GM13977 (cell line): ENCODE data around the gene TFG.

Source experiments
- DNase-seq: peaks from one replicate; pipeline ENCODE4 v3.0.0; 2012; ENCODE audit warnings: low spot score
- in situ Hi-C: fragments of 300-500 bp; cut with MboI; formaldehyde crosslinking; loops from one replicate; pipeline ENCODE4 v1.12.0; 2022; ENCODE audit warnings: low sequenced_read_pairs, low pct_unique_long_range_greater_than_20kb, mixed read lengths, inconsistent platforms; ENCODE audit not compliant: unreplicated experiment
- TF ChIP-seq, protein P1 (sequence below): IDR thresholded peaks from 2 replicates; pipeline ENCODE4 v1.5.1; 2012; ENCODE audit warnings: mild to moderate bottlenecking, control low read depth; ENCODE audit not compliant: insufficient read depth; ENCODE audit errors: extremely low read depth, missing control alignments

Gene TFG

DNA sequence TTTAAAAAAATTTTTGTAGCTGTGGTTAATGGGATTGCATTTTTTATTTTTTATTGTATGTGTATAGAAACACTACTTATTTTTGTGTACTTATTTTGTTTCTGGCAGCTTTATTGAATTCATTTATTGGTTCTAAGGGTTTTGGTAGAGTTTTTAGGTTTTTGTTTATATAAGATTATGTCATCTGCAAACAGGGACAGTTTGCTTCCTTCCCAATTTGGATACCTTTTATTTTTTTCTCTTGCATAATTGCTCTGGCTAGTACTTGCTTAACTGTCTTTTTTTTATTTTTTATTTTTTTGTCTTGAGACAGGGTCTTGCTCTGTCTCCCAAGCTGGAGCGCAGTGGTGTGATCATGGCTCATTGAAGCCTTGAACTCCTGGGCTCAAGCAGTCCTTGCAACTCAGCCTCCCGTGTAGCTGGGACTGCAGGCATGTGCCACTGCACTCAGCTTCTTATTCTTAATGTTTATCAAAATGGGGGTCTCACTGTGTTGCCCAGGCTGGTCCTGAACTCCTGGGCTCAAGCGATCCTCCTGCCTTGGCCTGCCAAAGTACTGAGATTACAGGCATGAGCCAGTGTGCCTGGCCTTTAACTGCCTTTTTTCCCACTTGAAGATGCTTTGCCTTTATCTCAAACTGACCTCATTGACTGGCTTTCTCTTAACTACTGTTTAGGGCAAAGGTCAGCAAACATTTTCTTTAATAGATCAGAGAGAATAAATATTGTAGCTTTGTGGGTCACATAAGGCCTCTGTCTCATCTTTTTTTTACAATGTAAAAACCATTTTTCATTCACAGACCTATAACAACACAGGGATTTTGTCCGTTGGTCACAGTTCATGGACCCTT, 8.6 kb downstream of the TFG start:
- TF ChIP-seq, protein P1, sequence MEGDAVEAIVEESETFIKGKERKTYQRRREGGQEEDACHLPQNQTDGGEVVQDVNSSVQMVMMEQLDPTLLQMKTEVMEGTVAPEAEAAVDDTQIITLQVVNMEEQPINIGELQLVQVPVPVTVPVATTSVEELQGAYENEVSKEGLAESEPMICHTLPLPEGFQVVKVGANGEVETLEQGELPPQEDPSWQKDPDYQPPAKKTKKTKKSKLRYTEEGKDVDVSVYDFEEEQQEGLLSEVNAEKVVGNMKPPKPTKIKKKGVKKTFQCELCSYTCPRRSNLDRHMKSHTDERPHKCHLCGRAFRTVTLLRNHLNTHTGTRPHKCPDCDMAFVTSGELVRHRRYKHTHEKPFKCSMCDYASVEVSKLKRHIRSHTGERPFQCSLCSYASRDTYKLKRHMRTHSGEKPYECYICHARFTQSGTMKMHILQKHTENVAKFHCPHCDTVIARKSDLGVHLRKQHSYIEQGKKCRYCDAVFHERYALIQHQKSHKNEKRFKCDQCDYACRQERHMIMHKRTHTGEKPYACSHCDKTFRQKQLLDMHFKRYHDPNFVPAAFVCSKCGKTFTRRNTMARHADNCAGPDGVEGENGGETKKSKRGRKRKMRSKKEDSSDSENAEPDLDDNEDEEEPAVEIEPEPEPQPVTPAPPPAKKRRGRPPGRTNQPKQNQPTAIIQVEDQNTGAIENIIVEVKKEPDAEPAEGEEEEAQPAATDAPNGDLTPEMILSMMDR = no peak
- in situ Hi-C loops = no loop called here
- DNase-seq = no peak

DNA sequence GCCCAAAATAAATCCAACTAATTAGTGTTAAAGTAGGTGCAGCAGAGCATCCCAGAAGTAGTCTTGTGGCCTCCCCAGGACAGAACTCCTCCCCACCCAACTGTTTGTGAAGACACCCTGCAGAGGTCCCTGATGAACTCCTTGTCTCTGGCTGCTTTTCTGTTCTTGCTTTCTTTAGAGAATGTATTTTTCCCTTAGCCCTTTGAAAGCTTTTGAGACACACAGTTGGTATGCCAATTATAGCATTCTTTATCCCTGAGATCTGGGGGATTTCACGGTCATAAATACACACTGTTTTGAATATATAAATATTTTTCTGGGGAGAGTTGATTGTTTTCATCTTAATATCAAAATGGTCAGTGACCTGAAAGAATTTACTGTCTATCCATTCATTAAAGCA, 9.8 kb downstream of the TFG start:
- TF ChIP-seq, protein P1 = no peak
- in situ Hi-C loops = no loop called here
- no peak for DNase-seq

DNA sequence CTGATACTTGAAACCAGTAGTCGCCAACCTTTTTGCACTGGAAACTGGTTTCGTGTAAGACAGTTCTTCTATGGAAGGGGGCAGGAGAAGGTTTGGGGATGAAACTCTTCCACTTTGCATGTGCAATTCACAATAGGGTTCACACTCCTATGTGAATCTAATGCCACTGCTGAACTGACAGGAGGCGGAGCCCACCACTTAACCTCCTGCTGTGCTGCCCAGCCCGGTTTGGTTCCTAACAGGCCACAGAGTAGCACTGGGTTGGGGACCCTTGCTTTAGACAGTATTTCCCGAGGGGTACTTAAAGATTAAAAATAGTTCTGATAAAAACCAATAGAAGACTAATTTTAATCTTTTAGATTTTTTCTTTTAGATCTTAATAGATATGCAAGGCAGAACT, 11.1 kb downstream of the TFG start:
- in situ Hi-C loops = no loop called here
- TF ChIP-seq, protein P1 = no peak
- DNase-seq = no peak

DNA sequence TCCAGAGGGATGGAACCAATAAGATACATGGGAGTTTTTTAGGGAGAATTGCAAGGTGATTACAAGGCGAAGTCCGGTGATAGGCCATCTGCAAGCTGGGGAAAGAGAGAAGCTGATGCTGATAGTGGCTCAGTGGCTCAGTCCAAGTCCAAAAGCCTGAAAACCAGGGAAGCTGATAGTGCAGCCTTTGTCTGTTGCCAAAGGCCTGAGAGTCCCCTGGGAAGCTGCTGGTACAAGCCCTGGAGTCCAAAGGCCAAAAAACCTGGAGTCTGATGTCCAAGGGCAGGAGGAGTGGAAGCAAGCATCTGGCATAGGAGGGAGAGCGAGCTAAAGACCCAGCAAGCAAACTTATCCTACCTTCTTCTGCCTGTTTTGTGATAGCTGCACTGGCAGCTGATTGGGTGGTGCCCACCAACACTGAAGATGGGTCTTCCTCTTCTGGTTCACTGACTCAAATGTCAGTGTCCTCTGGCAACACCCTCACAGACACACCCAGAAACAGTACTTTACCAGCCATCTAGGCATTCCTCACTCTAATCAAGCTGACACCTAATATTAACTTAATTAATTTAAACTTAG, 16.7 kb downstream of the TFG start:
- in situ Hi-C loops = no loop called here
- TF ChIP-seq, protein P1 = no peak
- no peak for DNase-seq

DNA sequence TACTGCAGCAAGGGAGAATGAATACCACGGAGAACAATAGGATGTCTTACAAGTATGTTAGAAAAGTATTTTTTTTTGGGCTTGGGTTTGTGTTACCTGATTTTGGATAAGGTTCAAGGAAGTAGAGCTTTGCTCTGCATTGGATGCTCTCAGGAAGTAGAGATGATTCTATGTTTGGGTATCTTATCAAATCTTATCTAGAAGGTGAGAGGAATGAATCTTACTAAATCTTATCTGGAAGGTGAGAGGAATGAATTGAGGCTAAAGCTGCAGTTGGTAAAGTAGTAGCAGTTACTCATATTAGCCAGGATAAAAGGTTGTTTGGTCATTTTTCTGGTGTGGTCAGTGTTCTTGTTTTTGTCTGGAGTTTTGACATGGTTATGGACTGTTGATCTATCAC, 17.4 kb downstream of the TFG start:
- no peak for DNase-seq
- TF ChIP-seq, protein P1 = no peak
- in situ Hi-C loops = no loop called here

DNA sequence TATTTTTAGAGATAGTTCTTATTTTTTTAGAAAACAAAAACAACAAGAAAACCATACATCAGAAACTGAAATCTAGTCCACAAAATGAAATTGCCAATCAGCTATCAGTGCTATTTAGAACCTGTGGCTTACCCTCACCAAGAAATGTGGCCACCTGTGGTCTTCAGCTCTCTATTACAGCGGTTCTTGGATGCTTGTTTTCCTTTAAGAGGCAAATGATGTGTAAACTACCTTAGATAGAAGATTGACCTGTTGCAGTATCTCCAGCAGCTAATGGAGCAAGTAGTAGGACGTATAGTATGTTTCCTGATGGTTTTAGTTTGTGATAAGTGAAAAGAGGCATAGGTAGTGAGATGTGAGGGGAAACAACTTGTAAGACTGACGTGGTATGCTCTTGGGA, 21.2 kb downstream of the TFG start:
- in situ Hi-C loops = no loop called here
- no peak for DNase-seq
- TF ChIP-seq, protein P1 = no peak
